ENCODE measurements around the gene ACOX3. TPM values are rescaled to one million over a fixed set of nuclear protein-coding genes. Genes with fewer than 3 reads are reported as not detected.

The ACOX3 gene
- total RNA-seq, 1 donor from 2014 or later, result 30.4 TPM

- Histone ChIP-seq H3K36me3 (no peaks in the 10 kb centered on the region), H3K9me3 (no peaks in the 10 kb centered on the region), H3K4me3 (no peak overlapping the region), H3K27ac (no peak overlapping the region), H3K4me1 (peaks cover 3% of the 10 kb centered on the region), H3K27me3 (ENCODE audit: low read depth) (no peaks in the 10 kb centered on the region)
- DNase-seq (peak; percentile 14), ATAC-seq (no peak)
- intact Hi-C loops (cut with DNase I), result no loop called here
- TF ChIP-seq, protein P1, sequence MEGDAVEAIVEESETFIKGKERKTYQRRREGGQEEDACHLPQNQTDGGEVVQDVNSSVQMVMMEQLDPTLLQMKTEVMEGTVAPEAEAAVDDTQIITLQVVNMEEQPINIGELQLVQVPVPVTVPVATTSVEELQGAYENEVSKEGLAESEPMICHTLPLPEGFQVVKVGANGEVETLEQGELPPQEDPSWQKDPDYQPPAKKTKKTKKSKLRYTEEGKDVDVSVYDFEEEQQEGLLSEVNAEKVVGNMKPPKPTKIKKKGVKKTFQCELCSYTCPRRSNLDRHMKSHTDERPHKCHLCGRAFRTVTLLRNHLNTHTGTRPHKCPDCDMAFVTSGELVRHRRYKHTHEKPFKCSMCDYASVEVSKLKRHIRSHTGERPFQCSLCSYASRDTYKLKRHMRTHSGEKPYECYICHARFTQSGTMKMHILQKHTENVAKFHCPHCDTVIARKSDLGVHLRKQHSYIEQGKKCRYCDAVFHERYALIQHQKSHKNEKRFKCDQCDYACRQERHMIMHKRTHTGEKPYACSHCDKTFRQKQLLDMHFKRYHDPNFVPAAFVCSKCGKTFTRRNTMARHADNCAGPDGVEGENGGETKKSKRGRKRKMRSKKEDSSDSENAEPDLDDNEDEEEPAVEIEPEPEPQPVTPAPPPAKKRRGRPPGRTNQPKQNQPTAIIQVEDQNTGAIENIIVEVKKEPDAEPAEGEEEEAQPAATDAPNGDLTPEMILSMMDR (IDR thresholded peaks at IDR 0.05), result no peak
Observed at GRCh38 chr4:8325291-8325973, 115.1 kb downstream of the ACOX3 start.

GRCh38 chr4:8324640-8325239 lies 115.8 kb downstream of the ACOX3 start:
- Histone ChIP-seq H3K27ac (no peak overlapping the region), H3K4me3 (no peak overlapping the region), H3K36me3 (no peaks in the 10 kb centered on the region), H3K4me1 (peaks cover 9% of the 10 kb centered on the region), H3K27me3 (ENCODE audit: low read depth) (no peaks in the 10 kb centered on the region), H3K9me3 (no peaks in the 10 kb centered on the region)
- TF ChIP-seq, protein P1 (IDR thresholded peaks at IDR 0.05), result no peak
- DNase-seq (peak; percentile 11), ATAC-seq (no peak)
- intact Hi-C loops (cut with DNase I), result no loop called here

- TF ChIP-seq, protein P1 (IDR thresholded peaks at IDR 0.05), result no peak
Observed at GRCh38 chr4:8323947-8324555, 116.5 kb downstream of the ACOX3 start.

DNA sequence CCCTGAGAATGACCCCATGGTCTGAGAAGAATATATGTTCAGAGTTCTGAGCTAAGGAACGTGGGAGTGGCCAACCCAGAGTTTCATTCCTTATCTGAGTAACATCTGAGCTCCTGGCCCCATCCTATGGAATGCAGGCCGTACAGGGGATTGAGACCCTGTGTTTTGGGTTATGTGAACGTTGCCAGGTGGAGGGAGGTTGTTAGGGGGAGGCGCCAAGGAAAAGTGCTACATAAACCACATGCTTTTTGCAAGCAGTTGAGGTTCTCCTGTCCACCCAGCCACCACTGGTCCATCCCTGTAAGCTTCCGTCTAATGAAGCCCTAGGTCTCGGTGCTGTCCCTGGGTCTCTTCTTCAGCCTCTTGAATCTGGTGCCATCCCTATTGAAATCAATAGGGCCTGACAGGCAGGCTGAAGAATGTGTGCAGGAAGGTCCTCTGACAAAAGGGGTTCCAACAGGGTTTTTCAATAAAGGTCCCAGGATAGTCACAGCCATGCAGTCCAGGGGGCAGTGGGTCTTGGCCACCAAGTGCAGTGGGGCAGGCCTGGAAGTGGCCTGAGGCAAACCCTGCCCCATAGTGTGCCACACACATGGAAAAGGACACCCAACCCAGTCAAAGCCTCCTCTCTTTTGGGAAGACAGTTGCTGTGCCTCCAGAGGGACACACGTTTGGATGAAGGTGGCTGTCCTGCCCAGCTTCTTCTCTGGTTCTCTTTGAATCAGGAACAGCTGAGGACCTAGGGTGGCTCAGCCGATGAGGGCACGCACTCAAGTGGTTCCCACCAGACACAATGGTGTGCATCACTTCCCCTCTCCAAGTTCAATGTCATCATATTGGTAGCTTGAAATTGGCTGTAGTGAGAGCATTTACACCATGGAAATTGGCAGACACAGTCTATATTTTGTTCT lies 117.5 kb downstream of the ACOX3 start:
- H3K27me3 ChIP-seq (ENCODE audit: low read depth), result no peaks in the 10 kb centered on the region
- no peaks in the 10 kb centered on the region for H3K9me3 ChIP-seq
- H3K4me1 ChIP-seq, result peaks cover 10% of the 10 kb centered on the region
- TF ChIP-seq, protein P1 (IDR thresholded peaks at IDR 0.05), result no peak
- DNase-seq (peak; percentile 10), ATAC-seq (no peak)
- H3K36me3 ChIP-seq, result no peaks in the 10 kb centered on the region
- H3K4me3 ChIP-seq, result no peak overlapping the region
- no peak overlapping the region for H3K27ac ChIP-seq
- intact Hi-C loops (cut with DNase I), result no loop called here

More at GRCh38 chr4:8323947-8324555, 116.5 kb downstream of the ACOX3 start:
- no peak for DNase-seq
- Histone ChIP-seq H3K27ac (no peak overlapping the region), H3K36me3 (no peaks in the 10 kb centered on the region), H3K4me3 (no peak overlapping the region), H3K9me3 (no peaks in the 10 kb centered on the region), H3K27me3 (ENCODE audit: low read depth) (no peaks in the 10 kb centered on the region), H3K4me1 (peaks cover 10% of the 10 kb centered on the region)
- ATAC-seq, result no peak
- intact Hi-C loops (cut with DNase I), result no loop called here

- DNase-seq (no peak), ATAC-seq (no peak)
- intact Hi-C loops (cut with DNase I), result no loop called here
- TF ChIP-seq, protein P1 (IDR thresholded peaks at IDR 0.05), result no peak
- Histone ChIP-seq H3K27me3 (ENCODE audit: low read depth) (no peaks in the 10 kb centered on the region), H3K4me3 (no peak overlapping the region), H3K9me3 (no peaks in the 10 kb centered on the region), H3K36me3 (no peaks in the 10 kb centered on the region), H3K27ac (no peak overlapping the region), H3K4me1 (peaks cover 10% of the 10 kb centered on the region)
Observed at GRCh38 chr4:8321771-8322170, 118.8 kb downstream of the ACOX3 start.
